ENCODE measurements around the gene NCOA4.

The NCOA4 gene

GRCh38 chr10:46040004-46040403 is 9.6 kb upstream of the NCOA4 start:
- CTCF ChIA-PET: no interaction called here
- Histone ChIP-seq H3K9me3 (ENCODE audit: control insufficient read depth, insufficient read depth, low read depth, low read length) (no peaks in the 10 kb centered on the region), H3K27ac (ENCODE audit: extremely low read depth, low read depth, low read length) (no peak overlapping the region), H3K4me3 (ENCODE audit: low read depth, low read length) (no peak overlapping the region), H3K36me3 (ENCODE audit: control insufficient read depth in 2 of 2, insufficient read depth in 1 of 2, low read length in 2 of 2) (no peaks in the 10 kb centered on the region), H3K4me1 (ENCODE audit: control insufficient read depth, insufficient read depth, low read length) (no peaks in the 10 kb centered on the region)
- POLR2A ChIA-PET: no interaction called here
- TF ChIP-seq ZNF404 (tag by site-specific recombination; IDR thresholded peaks at IDR 0.05) (no peak), GLI4 (tag by site-specific recombination; IDR thresholded peaks at IDR 0.05) (no peak), ZNF658 (tag by site-specific recombination; IDR thresholded peaks at IDR 0.05) (no peak), ZBTB11 (tag by site-specific recombination; conservative IDR thresholded peaks at IDR 0.05; ENCODE audit: low read depth) (no peak), ZNF514 (tag by site-specific recombination; IDR thresholded peaks at IDR 0.05) (no peak), ZBTB17 (tag by site-specific recombination; IDR thresholded peaks at IDR 0.05) (no peak), ZNF777 (tag by site-specific recombination; IDR thresholded peaks at IDR 0.05; ENCODE audit: borderline replicate concordance) (no peak), WT1 (tag by site-specific recombination; IDR thresholded peaks at IDR 0.05) (no peak), ZFP69B (tag by site-specific recombination; IDR thresholded peaks at IDR 0.05) (no peak), ZNF155 (tag by site-specific recombination; IDR thresholded peaks at IDR 0.05) (no peak), ZIC2 (tag by site-specific recombination; IDR thresholded peaks at IDR 0.05) (no peak), ZNF629 (tag by site-specific recombination; IDR thresholded peaks at IDR 0.05) (no peak), ZBTB48 (tag by site-specific recombination; IDR thresholded peaks at IDR 0.05) (no peak), ZBTB21 (tag by site-specific recombination; IDR thresholded peaks at IDR 0.05) (no peak), KLF16 (tag by site-specific recombination; IDR thresholded peaks at IDR 0.05) (no peak)
- TF ChIP-seq, protein P1, sequence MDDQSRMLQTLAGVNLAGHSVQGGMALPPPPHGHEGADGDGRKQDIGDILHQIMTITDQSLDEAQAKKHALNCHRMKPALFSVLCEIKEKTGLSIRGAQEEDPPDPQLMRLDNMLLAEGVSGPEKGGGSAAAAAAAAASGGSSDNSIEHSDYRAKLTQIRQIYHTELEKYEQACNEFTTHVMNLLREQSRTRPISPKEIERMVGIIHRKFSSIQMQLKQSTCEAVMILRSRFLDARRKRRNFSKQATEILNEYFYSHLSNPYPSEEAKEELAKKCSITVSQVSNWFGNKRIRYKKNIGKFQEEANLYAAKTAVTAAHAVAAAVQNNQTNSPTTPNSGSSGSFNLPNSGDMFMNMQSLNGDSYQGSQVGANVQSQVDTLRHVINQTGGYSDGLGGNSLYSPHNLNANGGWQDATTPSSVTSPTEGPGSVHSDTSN (CRISPR knock-in tag; IDR thresholded peaks at IDR 0.05): no peak
- TF ChIP-seq, protein P2, sequence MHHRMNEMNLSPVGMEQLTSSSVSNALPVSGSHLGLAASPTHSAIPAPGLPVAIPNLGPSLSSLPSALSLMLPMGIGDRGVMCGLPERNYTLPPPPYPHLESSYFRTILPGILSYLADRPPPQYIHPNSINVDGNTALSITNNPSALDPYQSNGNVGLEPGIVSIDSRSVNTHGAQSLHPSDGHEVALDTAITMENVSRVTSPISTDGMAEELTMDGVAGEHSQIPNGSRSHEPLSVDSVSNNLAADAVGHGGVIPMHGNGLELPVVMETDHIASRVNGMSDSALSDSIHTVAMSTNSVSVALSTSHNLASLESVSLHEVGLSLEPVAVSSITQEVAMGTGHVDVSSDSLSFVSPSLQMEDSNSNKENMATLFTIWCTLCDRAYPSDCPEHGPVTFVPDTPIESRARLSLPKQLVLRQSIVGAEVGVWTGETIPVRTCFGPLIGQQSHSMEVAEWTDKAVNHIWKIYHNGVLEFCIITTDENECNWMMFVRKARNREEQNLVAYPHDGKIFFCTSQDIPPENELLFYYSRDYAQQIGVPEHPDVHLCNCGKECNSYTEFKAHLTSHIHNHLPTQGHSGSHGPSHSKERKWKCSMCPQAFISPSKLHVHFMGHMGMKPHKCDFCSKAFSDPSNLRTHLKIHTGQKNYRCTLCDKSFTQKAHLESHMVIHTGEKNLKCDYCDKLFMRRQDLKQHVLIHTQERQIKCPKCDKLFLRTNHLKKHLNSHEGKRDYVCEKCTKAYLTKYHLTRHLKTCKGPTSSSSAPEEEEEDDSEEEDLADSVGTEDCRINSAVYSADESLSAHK (tag by site-specific recombination; IDR thresholded peaks at IDR 0.05): no peak

DNA sequence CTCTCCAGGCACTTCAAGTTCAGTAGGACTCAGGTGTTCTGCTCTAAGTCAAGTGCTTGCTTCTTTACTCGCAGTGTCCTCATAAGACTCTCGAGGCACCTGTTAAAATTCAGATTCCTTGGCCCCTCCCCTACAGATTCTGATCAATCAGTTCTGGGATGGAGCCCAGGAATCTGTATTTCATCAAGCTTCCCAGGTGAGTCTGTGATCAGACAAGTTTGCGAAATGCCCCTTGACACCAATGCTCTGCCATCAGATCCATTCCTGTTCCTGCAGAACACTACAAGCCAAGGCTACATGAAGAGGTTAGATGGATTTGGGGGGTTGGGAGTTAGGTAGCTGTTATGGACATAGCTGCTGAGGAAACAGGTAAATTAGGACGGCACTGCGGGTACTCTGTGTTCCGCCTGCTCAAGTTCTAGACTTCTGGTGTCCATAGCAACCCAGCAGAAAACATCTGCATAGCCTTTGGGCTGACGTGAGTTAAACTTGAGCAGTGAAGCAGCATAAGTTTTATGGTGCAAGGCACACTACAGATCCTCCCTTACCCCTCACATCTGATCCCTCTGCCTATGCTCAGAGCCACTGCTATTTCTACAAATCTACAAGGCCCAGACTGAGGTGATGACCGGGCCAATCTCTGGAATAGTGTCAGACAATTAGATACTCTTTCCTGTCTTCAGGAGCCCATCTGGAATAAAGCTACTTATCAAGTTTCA is 6.8 kb upstream of the NCOA4 start:
- Histone ChIP-seq H3K27ac (ENCODE audit: extremely low read depth, low read depth, low read length) (no peak overlapping the region), H3K4me3 (ENCODE audit: low read depth, low read length) (no peak overlapping the region), H3K4me1 (ENCODE audit: control insufficient read depth, insufficient read depth, low read length) (no peaks in the 10 kb centered on the region), H3K36me3 (ENCODE audit: control insufficient read depth in 2 of 2, insufficient read depth in 1 of 2, low read length in 2 of 2) (no peaks in the 10 kb centered on the region), H3K9me3 (ENCODE audit: control insufficient read depth, insufficient read depth, low read depth, low read length) (no peaks in the 10 kb centered on the region)
- CTCF ChIA-PET: no interaction called here
- POLR2A ChIA-PET: no interaction called here
- TF ChIP-seq ZNF10 (tag by site-specific recombination; IDR thresholded peaks at IDR 0.05) (no peak), ZBTB20 (tag by site-specific recombination; IDR thresholded peaks at IDR 0.05) (0 out of 2 replicates have a peak, but pooled peaks have one; percentile 24), ZFP37 (tag by site-specific recombination; IDR thresholded peaks at IDR 0.05) (no peak), GLIS1 (tag by site-specific recombination; IDR thresholded peaks at IDR 0.05) (no peak)
- TF ChIP-seq, protein P3, sequence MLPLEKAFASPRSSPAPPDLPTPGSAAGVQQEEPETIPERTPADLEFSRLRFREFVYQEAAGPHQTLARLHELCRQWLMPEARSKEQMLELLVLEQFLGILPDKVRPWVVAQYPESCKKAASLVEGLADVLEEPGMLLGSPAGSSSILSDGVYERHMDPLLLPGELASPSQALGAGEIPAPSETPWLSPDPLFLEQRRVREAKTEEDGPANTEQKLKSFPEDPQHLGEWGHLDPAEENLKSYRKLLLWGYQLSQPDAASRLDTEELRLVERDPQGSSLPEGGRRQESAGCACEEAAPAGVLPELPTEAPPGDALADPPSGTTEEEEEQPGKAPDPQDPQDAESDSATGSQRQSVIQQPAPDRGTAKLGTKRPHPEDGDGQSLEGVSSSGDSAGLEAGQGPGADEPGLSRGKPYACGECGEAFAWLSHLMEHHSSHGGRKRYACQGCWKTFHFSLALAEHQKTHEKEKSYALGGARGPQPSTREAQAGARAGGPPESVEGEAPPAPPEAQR (tag by site-specific recombination; IDR thresholded peaks at IDR 0.05): no peak
